Activated gamma-delta T cell (primary cell): ENCODE measurements around the gene GPATCH8.

Experiments
- DNase-seq: peaks from one replicate; lab custom pipeline; 2025; lab: John Stamatoyannopoulos, UW

Gene GPATCH8

DNA sequence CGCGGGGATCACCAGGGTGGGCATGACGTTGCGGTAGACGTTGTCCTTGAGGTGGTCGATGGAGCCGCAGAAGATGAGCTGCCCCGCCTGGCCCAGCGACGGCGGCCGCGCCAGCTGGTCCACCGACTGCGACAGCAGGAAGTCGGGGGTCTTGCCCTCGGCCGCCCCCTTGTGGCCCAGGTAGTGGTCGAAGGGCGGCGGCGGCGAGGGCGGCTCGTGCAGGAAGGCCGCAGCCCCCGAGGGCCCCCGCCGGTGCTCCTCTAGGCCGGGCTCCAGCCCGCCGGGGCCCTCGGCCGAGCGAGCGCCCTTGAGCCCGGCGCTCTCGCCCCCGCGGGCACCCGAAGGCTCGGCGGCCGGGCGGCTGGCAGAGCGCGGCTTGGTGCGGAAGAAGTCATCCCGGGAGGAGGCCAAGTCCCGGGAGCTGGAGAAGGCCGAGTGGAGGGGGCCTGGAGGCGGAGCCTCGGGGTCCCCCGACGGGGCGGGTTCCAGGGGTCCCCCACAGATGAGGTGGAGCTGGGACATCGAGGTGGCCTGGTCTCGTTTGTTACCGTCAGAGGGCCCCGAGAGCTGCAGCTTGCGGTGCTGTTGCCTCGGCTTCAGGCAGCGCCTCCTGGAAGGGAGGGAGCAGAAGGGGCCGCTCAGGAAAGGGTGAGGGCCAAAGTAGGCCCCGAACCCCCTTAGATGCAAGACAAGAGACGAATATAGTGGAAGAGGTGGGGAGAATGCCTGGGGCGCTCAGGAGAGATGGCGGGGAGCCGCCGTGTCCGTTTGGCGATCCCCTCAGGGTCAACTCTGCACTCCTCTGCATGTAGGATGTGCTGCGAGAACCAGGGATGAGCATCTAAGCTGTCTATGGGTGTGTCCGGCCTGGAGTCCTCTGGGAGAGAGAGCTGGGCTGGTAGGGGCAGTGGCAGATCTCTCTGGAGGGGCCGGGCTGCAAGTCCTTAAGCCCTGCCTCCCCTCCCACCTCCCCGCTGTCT, 148.3 kb downstream of the GPATCH8 start:
- peak; percentile 37 for DNase-seq

DNA sequence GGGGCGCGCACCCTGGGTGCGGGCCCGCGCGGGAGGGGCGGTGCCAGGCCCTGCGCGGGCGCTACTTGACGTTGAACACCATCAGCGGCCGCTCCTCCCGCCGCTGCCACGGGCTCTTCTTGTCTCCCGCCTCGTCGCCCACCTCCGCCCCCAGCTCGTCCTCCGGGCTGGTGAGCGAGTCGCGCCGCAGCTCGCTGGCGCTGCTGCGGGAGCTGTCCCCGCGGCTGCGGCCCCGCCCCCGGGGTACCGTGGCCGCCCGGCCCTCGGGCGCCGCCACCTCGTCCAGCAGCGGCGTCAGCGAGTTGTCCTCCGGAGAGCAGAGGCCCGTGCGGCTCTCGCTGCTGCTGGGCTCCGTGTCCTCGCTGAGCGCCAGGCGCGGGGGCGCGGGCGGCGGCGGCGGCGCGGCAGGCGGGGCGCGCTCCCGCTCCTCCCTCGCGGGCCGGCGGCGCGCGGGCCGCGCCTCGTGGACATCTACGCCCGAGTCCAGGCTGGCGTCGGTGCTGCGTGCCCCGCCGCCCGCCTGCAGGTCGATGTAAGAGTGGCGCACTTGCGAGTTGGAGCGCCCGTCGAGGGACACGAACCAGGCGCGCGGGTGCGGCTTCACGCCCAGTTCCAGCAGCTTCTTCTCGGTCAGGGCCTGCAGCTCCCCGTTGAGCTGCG, 149.4 kb downstream of the GPATCH8 start:
- no peak for DNase-seq

DNA sequence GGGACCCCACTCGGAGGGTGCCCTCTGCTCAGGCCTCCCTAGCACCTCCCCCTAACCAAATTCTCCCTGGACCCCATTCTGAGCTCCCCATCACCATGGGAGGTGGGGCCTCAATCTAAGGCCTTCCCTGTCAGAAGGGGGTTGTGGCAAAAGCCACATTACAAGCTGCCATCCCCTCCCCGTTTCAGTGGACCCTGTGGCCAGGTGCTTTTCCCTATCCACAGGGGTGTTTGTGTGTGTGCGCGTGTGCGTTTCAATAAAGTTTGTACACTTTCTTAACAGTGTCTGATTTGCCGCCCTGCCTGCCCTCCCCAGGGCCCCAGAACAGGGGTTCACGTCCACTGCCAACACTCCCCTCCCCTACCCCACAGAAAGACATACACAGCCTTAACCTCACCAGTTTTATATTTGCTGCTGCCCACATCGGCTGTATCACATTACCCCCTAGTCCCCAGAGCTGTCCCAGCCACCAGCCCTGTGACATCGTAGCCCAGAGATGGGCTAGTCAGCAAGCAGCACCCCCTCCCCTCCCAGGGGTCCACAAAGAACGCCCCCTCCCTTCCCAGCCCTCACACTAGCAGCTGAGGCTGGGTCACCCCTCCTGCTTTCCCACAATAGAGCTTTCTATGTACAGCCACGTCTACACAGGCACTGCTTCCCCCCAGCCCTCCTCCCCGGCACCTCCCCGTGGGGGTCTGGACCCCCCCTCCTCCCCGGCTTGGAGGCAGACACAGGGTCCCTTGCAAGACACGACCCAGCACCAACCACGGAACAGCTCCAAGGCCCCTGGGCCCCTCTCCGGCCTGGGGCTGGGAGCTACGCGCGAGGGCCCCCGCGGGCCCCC, 150.2 kb downstream of the GPATCH8 start:
- no peak for DNase-seq

DNA sequence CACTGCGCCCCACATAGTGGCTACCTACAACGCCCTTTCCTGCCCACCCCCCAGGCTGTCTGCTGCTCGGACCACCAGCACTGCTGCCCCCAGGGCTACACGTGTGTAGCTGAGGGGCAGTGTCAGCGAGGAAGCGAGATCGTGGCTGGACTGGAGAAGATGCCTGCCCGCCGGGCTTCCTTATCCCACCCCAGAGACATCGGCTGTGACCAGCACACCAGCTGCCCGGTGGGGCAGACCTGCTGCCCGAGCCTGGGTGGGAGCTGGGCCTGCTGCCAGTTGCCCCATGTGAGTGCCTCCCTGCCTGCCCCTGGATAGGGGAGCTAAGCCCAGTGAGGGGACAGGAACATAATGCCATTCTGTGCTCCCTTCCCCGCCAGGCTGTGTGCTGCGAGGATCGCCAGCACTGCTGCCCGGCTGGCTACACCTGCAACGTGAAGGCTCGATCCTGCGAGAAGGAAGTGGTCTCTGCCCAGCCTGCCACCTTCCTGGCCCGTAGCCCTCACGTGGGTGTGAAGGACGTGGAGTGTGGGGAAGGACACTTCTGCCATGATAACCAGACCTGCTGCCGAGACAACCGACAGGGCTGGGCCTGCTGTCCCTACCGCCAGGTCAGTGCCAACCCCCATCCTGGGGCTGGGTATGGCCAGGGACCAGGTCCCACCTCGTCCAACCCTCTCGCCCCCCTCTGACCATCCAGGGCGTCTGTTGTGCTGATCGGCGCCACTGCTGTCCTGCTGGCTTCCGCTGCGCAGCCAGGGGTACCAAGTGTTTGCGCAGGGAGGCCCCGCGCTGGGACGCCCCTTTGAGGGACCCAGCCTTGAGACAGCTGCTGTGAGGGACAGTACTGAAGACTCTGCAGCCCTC, 151.0 kb downstream of the GPATCH8 start:
- DNase-seq = no peak

DNA sequence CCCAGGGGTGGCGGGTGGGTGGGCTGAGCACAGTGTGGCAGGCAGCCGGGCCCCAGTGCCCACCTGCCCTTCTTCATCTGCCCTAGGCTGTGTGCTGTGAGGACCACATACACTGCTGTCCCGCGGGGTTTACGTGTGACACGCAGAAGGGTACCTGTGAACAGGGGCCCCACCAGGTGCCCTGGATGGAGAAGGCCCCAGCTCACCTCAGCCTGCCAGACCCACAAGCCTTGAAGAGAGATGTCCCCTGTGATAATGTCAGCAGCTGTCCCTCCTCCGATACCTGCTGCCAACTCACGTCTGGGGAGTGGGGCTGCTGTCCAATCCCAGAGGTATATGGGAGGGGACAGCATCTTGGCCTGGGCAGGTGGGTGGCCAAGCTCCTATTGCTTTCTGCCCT, 151.7 kb downstream of the GPATCH8 start:
- DNase-seq = no peak

GRCh38 chr17:44350733-44351226, 152.4 kb downstream of the GPATCH8 start:
- DNase-seq = no peak

DNA sequence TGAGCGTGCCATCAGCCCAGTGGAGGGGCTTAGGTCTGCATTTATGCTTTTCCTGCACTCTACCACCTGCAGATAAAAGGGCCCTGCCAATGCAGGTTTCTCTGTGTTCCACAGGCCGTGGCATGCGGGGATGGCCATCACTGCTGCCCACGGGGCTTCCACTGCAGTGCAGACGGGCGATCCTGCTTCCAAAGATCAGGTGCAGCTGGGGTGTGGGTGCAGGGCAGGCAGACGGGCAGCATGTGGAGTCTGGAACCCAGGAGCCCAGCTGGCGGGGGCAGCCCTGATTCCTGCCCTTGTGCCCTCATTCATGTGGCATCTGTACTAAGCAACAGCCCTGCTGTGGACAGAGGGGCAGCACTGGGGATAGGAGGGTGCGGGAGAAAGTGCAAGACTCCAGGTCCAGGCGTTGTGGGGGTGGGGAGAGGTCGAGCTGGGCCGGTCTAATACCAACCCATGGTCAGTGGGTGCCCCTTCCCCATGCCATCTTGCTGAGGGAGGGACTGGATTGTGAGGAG, 153.6 kb downstream of the GPATCH8 start:
- no peak for DNase-seq

GRCh38 chr17:44348988-44349364, 154.2 kb downstream of the GPATCH8 start:
- DNase-seq = no peak

DNA sequence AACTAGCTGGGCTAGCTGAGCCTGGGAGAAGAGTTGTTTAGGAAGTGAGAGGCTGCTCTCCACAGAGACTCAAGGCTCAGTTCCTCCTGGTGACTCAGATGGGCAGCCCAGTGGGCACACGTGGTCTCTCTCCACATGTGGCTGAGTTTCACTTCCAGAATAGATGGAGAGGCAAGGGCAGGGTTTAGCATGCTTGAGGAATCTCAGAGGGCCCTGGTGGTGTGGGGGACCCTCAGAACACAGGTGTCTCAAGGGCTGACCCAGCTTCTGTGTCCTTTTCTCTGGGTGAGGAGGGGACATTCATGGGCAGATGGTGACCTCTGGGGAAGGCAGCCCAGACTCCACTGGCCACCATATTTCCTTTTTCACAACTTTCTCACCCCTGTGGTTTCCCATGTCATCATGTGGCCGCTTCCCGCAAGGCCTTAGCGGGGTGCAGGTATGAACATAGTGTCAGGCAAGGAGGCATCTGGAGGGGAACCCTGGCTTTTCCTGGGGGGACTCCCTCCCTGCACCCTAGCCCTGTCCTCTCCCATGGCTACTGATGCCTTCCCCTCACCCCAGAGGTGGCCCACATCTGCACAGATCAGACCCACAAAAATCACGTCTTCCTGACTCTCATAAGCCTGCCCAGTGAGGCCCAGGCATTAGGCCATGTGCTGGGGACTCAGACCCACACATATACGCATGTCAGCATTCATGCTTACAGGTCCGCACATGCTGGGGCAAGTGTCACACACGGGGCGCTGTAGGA, 154.8 kb downstream of the GPATCH8 start:
- no peak for DNase-seq
